SIG-M5 treated with dmso at 0.1 percent for 504 hours (cell line): ENCODE measurements around the gene ATG10.
A peak's percentile ranks its signal among the peaks of the same experiment; 100 is the strongest.
"Not testable (repeated sequence)": the region's sequence is repeated elsewhere in the genome, so short reads cannot be mapped to it uniquely, and the experiment has no call there.

ENCODE experiments used
- DNase-seq: peaks from one replicate; lab custom pipeline; 2025; ENCODE audit not compliant: unreplicated experiment; lab: John Stamatoyannopoulos, UW

Gene ATG10

GRCh38 chr5:81971712-81972491, at the start of gene ATG10:
ATG10 (plus strand) TSS chr5:81972023; CDS start chr5:81987571, 15,548 bp downstream.
- DNase-seq: peak; percentile 87

- no peak for DNase-seq
Observed at GRCh38 chr5:81922854-81923279, 49.0 kb upstream of the ATG10 start.

- no peak for DNase-seq
Observed at GRCh38 chr5:81924442-81924841, 47.4 kb upstream of the ATG10 start.

- no peak for DNase-seq
Observed at GRCh38 chr5:81925009-81925408, 46.8 kb upstream of the ATG10 start.

GRCh38 chr5:81925981-81926380, 45.8 kb upstream of the ATG10 start:
- DNase-seq: no peak

- no peak for DNase-seq
Observed at GRCh38 chr5:81936066-81936465, 35.8 kb upstream of the ATG10 start.

GRCh38 chr5:81936750-81937149, 35.1 kb upstream of the ATG10 start:
- DNase-seq: no peak

GRCh38 chr5:81942746-81943145, 29.1 kb upstream of the ATG10 start:
- DNase-seq: no peak

- DNase-seq: no peak
Observed at GRCh38 chr5:81948349-81948748, 23.5 kb upstream of the ATG10 start.

GRCh38 chr5:81949462-81949861, 22.4 kb upstream of the ATG10 start:
- DNase-seq: no peak

- no peak for DNase-seq
Observed at GRCh38 chr5:81950996-81951395, 20.8 kb upstream of the ATG10 start.

GRCh38 chr5:81954796-81955195, 17.0 kb upstream of the ATG10 start:
- DNase-seq: not testable (repeated sequence)

GRCh38 chr5:81958129-81958528, 13.7 kb upstream of the ATG10 start:
- not testable (repeated sequence) for DNase-seq

- no peak for DNase-seq
Observed at GRCh38 chr5:81961651-81962440, 10.0 kb upstream of the ATG10 start.

- DNase-seq: no peak
Observed at GRCh38 chr5:81963544-81963943, 8.3 kb upstream of the ATG10 start.

- no peak for DNase-seq
Observed at GRCh38 chr5:81965524-81965923, 6.3 kb upstream of the ATG10 start.

GRCh38 chr5:81969226-81969625, 2.6 kb upstream of the ATG10 start:
- no peak for DNase-seq

- no peak for DNase-seq
Observed at GRCh38 chr5:81969912-81970311, 1.9 kb upstream of the ATG10 start.

GRCh38 chr5:81971111-81971711, 612 bp upstream of the ATG10 start:
- no peak for DNase-seq

- DNase-seq: no peak
Observed at GRCh38 chr5:81972492-81972783, 615 bp downstream of the ATG10 start.

- no peak for DNase-seq
Observed at GRCh38 chr5:81980160-81980559, 8.3 kb downstream of the ATG10 start.
